Activated CD4-positive, alpha-beta T cell treated with anti-CD3 and anti-CD28 coated beads, Interleukin-2, Interleukin-4, amounts not matched to agents 100 ng/mL and 50 ng/mL, durations not matched to agents 16 hours and 8 hours (primary cell): Measurements from ENCODE around the gene CASQ1.

Source experiments
- DNase-seq: peaks from one replicate; pipeline ENCODE4 v3.0.0-alpha.2; 2020; ENCODE audit warnings: low spot score

CASQ1 gene

GRCh38 chr1:160226623-160227022, 36.2 kb downstream of the CASQ1 start:
- no peak for DNase-seq

- DNase-seq, result no peak
These were observed 36.7 kb downstream of the CASQ1 start for GRCh38 chr1:160227034-160227433.

- no peak for DNase-seq
These were observed 37.2 kb downstream of the CASQ1 start for GRCh38 chr1:160227561-160227960.

GRCh38 chr1:160228431-160228830, 38.1 kb downstream of the CASQ1 start:
- DNase-seq, result no peak

GRCh38 chr1:160232911-160233310, 42.5 kb downstream of the CASQ1 start:
- no peak for DNase-seq

GRCh38 chr1:160236806-160237205, 46.4 kb downstream of the CASQ1 start:
- no peak for DNase-seq

GRCh38 chr1:160237558-160237957, 47.2 kb downstream of the CASQ1 start:
- DNase-seq, result no peak

GRCh38 chr1:160238408-160238807, 48.0 kb downstream of the CASQ1 start:
- DNase-seq, result no peak

- DNase-seq, result no peak
These were observed 49.4 kb downstream of the CASQ1 start for GRCh38 chr1:160239582-160240299.

- DNase-seq, result no peak
These were observed 53.4 kb downstream of the CASQ1 start for GRCh38 chr1:160243767-160244166.

- DNase-seq, result no peak
These were observed 53.8 kb downstream of the CASQ1 start for GRCh38 chr1:160244209-160244608.

GRCh38 chr1:160245434-160245833, 55.1 kb downstream of the CASQ1 start:
- no peak for DNase-seq

- DNase-seq, result no peak
These were observed 56.7 kb downstream of the CASQ1 start for GRCh38 chr1:160247053-160247452.

GRCh38 chr1:160251011-160251410, 60.6 kb downstream of the CASQ1 start:
- no peak for DNase-seq
